HG03575 (cell line): Measurements from ENCODE around the gene GLYAT.
"Not testable (repeated sequence)": the region's sequence is repeated elsewhere in the genome, so short reads cannot be mapped to it uniquely, and the experiment has no call there.

Experiments used
- ATAC-seq: cut with Tn5 transposase; IDR thresholded peaks from one replicate; pipeline ENCODE4 v1.9.1; 2021; ENCODE audit not compliant: unreplicated experiment, insufficient number of reproducible peaks, low FRiP score; ENCODE audit errors: extremely low read depth

The GLYAT gene

DNA sequence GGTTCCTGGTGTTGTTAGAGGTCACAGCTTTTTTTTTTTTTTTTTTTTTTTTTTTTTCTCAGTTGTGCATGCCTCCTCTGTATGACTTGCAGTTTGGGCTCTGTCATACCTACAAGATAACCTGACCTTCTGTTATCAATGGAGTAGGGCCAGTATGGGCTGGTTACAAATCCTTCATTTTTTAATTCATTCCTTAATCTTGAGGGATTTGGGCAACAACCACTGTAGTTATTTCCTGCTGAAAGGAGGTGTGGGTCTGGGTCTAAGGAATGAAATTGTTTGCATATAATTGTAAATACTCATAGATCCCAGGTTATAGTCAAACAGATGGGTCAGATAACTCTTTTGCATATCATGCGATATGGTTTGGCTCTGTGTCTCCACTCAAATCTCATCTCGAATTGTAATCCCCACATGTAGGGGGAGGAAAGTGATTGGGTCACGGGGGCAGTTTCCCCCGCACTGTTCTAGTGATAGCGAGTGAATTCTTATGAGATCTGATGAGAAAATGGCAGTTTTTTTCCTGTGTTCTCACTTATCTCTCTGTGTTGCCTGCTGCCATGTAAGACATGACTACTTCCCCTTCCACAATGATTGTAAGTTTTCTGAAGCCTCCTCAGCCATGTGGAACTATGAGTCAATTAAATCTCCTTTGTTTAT is 14.1 kb upstream of the GLYAT start:
- no peak for ATAC-seq

DNA sequence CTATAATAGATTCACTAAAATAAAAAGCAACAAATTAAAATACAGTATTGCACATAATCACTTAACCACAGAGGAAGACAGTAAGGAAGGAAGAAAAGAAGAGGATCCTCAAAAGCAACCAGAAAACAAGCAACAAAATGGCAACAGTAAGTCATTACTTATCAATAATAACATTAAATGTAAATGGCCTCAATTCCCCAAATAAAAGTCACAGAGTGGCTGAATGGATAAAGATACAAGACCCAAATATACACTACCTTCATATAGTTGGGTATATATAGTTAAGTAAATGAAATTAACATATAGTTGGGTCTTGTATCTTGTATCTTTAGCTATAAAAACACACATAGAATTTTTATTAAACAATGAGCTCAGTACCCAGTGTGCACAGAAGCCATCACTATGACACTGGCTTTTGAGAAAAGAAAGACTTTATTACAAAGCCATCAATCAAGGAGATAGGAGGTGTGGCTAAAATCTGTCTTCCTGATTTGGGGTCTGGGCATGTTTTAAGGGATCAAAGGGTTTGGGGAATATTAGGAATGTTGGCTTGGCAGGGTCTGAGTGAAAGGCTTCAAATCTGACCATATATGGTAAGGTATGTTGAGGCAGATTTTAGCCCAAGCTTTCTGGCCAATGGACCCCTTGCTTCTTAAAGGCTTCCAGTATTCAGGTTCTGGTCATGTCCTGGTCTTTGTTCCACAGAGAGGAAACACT is 13.4 kb upstream of the GLYAT start:
- ATAC-seq: no peak

- no peak for ATAC-seq
These were observed 11.5 kb upstream of the GLYAT start for GRCh38 chr11:58742981-58743880.

GRCh38 chr11:58742140-58742539 is 10.4 kb upstream of the GLYAT start:
- no peak for ATAC-seq

DNA sequence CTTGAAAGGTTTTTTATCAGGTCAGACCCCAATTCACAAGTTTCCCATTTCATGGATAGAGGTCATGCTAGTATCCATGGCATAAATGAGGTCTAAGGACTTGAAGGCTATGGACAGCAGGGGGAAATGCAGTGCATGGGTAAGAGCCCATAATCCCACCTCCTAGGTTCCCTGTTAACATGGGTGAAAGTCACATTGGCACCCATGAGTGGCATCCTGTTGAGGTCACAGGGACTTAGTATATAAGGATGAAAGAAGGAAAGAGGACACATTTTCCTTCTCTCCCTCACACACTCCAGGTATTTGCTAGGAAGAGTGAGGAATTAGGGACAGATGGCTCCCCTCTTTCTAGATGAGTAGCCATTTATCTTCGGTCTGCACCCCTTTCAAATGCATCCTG is 9.4 kb upstream of the GLYAT start:
- no peak for ATAC-seq

GRCh38 chr11:58740447-58740846 is 8.7 kb upstream of the GLYAT start:
- ATAC-seq: no peak

- ATAC-seq: no peak
These were observed 8.1 kb upstream of the GLYAT start for GRCh38 chr11:58739725-58740430.

DNA sequence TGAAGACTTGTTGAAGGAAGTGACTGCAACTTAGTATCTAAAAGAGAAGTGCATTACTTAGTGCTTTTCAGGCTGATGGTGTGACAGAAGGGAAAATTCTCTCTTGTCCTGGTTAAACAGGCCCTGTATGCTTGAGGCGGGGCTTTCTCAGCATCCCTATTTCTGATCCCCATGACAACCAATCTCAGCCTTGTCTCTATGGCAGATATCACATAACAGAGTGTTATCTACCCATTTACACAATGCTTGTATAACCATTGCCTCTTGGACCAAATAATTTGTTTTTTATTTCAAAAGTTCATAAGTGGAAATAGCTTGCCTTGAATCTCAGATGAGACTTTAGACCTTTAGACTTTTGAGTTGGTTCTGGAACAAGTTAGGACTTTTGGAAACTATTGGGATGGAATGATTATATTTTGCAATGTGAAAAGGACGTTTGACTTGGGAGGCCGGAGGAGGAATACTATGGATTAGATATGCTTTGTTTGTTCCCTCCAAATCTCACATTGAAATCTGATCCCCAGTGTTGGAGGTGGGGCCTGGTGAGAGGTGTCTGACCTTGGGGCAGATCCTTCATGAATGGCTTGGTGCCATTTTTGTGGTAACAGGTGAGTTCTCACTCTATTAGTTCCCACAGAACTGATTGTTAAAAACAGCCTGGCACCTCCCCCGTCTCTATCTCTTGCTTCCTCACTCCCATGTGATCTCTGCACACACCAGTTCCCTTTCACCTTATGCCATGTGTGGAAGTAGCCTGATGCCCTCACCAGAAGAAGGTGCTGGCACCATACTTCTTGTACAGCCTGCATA is 3.1 kb upstream of the GLYAT start:
- no peak for ATAC-seq

DNA sequence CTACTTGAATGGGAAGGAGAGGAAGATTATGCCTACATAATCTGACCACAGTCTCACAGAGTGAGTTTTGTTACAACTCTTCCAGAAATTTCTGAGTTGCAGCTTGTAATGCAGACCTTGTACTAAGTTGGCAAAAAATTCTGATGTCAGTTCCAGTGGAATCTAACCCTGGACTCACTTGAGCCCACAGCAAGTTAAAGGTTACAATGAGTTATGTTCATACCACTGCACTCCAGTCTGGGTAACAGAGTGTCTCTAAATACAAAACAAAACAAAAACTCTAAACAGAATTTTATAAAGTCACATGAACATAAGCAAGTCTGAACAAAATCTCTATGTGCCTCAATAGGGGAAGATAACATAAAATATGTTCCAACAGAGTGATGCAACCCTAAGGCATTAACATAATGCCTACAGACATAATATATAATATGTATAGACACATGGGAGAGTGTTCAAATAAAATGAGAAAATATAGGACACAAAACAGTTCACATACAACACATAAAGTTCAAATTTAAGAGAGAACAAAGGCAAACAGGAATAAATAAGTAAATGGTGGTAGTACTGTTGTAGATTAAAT is 1.1 kb downstream of the GLYAT start:
- no peak for ATAC-seq

GRCh38 chr11:58727415-58727797 is 4.3 kb downstream of the GLYAT start:
- ATAC-seq: no peak

- ATAC-seq: no peak
These were observed 4.9 kb downstream of the GLYAT start for GRCh38 chr11:58726737-58727414.

DNA sequence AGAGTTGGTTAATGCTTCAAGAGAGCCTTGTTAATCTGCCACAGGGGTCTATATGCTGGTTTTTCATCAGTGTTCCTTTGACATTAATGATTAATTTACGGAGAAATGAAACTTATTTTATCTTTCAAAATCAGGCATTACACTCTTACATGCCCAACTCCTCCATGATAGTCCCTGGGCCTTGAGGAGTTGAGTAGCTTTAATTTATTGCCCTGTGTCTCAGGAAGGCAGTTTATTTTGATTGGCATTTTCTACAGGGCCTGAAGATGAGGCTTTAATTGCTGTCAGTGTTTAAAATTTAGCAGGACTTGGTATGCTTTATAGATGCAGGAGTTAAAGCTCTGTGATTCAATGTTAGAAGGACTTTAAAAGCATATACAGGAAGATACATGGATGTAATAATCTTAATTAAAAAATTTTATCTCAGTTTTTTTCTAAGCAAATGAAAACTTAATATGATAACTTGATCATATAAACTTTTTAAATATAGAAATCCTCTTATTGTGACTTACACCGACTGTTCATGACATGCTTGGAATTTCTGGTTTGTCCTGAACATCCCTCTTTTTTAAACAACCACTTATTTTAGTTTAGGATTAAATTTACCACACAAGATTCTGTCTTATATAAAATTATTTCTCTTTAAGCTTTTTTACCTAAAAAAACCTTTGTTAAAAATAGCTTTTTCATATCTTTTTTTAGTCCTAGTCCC is 12.2 kb downstream of the GLYAT start:
- no peak for ATAC-seq

DNA sequence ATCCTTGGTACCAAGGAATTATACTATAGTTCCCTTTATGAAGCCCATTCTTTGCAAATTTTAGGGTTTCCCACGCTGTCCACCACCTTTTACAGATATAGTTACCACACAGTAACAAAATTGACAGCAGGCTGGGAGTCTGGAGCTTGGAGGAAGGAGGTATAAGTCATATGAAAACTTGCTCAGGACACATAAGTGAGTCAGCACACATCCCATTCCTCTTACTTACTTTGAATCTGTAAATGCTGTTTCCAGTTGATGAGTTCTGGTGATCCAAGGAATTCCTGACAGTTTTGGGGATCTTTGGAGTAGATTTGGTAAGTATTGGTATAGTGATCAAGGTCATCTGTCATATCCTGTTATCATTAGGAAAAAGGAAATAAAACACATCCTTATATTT is 19.2 kb downstream of the GLYAT start:
- no peak for ATAC-seq

DNA sequence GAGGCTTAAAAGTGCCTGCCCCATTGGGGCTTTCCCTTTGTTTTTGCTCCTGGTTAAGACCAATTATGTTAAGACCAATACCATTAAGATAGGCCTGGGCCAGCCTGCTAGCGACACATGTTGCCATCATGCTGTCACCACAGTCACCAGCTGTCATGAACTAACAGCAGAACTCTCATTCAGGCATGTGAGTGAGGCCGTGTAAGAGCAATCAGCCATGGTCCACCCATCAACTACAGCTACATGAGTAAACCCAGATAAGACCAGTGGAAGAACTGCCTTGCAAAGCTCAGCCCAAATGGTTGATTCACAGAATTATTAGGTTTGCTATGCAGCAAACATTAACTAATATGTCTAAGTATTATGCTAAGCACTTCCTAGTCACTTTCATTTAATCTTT is 19.9 kb downstream of the GLYAT start:
- ATAC-seq: no peak

DNA sequence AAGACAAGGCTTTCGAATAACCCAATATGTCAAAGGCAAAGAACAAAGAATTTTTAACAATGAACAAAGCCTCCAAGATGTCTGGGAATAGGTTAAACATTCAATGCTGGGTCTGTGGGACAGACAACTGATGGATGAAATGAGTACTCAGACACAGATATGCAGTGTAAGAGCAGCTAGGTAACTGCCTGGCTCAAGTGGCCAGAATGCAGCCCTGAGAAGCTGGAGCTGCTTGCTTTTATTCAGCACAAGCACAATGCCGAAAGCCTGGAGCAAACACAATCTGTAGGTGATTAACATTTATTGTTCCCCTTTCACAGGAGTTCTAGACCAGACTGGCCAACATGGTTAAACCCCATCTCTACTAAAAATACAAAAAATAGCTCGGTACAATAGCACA is 24.0 kb downstream of the GLYAT start:
- no peak for ATAC-seq

GRCh38 chr11:58696825-58697224 is 34.9 kb downstream of the GLYAT start:
- not testable (repeated sequence) for ATAC-seq

DNA sequence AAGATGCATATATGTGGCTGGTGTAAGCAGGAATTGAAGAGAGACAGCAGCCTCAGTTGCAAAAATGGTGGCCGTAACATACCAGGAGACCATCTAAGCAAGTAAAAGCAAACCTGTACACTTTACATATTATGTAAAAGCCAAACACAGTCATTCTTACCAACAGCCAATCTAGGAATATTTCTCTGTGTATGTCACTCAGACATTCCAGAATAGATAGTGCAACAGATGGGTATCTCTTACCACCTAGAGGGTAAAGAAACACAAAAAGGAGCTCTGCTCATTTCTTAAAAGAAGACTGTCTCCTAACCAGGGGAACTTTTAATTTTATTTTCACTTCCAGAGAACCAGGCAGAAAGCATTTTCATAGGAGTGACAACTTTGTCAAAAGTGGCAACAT is 38.7 kb downstream of the GLYAT start:
- ATAC-seq: no peak
